HG03097 (cell line): ENCODE measurements around the gene KLHL18.
A peak's percentile ranks its signal among the peaks of the same experiment; 100 is the strongest.
"Not testable (repeated sequence)": the region's sequence is repeated elsewhere in the genome, so short reads cannot be mapped to it uniquely, and the experiment has no call there.

Source experiments
- ATAC-seq: cut with Tn5 transposase; IDR thresholded peaks from one replicate; pipeline ENCODE4 v1.9.1; 2021; ENCODE audit not compliant: unreplicated experiment, low FRiP score

The KLHL18 gene

DNA sequence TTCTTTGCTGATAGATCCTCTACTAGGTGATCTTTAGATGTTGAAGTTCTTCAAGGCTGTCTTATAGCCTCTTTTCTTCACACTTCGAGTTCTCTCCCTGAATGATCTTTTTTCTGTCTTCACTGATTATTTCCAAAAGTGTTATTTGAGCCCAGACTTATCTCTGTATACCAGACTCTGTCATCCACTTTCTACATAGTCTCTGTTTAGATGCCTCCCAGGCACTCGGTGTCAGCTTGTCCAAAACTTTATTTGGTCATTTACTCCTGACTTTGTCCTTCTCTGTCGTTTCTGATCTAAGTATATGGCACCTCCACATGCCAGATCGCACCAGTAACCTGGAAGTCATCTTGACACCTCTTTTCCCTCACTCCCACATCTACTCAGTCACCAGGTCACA, 27.6 kb downstream of the KLHL18 start:
- ATAC-seq: no peak

GRCh38 chr3:47313341-47314055, 30.8 kb downstream of the KLHL18 start:
- ATAC-seq: no peak

DNA sequence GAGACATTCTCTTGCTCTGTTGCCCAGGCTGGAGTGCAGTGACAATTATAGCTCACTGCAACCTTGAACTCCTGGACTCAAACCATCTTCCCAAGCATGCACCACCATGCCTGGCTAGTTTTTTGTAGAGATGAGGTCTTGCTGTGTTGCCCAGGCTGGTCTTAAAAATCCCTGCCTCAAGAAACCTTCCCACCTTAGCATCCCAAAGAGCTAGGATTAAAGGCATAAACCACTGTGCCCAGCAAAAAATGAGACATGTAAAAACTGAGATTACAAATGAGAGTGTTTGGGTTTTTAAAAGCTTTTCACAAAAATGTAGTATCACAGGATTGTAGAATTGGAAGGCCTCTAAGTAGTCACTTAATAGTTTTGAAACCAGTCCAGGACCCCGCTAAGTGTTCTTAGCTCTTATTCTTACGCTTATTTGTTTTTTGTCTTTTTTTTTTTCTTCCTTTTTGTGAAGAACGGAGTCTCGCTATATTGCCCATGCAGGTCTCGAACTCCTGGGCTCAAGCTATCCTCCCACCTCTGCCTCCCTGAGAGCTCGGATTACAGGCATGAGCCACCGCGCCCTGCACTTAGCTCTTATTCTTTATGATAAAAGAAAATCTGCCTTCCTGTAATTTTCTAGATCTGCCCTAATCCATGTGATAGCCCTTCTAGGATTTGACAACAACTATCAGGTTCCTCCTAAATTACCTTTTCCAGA, 31.5 kb downstream of the KLHL18 start:
- ATAC-seq: no peak

DNA sequence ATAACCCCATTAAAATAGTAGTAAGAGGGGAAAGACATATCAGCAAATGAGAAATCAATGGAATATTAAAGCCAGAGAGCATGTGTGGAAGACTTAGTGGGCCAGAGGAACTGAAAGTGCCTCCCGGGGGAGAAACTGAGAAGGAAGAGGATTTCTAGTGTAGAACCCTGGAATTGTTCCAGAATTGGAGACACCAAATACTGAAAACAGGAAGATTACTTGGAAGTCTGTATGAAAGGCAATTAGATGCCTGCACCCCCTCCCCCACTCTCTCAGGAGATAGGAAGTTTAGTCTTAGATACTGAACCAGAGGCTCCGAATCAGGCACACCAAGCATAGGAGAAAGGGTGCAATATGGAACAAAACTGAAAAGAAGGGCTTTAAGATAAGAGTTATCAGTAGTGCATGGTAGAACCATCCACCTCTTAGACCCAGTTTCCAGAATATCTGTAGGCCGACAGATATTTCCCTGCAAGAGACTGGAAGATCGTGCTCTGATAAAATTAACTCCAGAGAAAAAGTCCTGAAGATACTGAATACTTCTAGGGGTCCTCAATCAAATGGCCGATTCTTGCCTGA, 32.4 kb downstream of the KLHL18 start:
- ATAC-seq: no peak

GRCh38 chr3:47316151-47316550, 33.4 kb downstream of the KLHL18 start:
- not testable (repeated sequence) for ATAC-seq

DNA sequence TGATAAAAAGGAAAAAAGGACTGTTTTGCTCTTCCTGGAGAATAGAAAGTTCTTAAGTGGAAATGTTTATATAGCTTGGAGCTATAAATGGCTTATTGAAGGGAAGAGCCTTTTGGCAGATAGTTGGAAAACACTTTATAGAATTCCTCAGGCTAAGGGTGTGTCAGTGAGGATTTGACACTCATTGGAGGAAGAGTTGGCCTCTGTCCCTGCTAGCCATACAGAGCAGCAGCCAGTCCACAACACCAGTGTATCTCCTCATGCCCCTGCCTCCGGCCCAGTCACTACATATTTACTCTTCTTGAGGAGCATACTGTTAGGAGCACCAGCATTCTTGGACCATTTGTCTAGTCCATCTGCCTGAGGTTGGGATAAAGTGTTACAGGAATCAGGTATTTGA, 36.2 kb downstream of the KLHL18 start:
- no peak for ATAC-seq

GRCh38 chr3:47319956-47320355, 37.2 kb downstream of the KLHL18 start:
- ATAC-seq: no peak

DNA sequence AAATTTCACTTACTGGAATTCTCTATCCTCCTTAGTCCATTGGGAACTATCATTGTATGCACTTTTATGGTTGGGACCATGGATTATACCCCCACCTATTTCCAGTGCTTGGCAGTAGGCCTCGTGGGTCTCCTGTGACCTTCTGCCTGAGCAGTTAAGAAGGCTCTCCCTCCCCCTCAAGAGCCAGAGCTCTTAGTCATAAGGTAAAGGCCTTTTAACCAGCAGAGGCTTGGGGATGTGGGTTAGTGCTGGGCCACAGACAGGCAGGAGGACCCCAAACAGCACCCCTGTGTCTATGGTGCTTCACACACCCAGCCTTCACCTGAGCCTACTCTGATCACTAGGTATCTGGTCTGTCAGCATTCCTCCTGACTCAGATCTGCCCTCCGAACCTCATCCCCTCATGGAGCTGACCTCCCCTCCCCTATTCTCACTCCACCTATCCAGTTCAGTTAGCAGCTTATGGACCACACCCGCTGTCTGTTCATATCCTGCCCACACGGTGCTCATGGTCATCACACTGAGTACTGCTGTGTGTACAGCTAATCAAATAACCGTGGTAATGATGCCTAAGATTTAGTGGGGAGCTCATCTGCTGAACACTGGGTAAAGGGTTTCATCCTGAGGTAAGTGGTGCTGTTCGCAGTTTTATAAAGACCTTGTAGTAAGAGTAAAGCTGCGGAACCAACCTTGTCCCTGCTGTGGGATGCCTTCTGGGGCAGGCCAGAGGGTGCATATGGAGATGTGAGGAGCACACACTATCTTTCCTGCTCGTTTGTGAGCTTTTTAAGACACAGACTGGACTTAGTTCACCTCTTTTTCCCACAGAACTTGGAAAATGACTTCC, 40.9 kb downstream of the KLHL18 start:
- ATAC-seq: no peak

GRCh38 chr3:47324278-47324865, 41.6 kb downstream of the KLHL18 start:
- no peak for ATAC-seq

DNA sequence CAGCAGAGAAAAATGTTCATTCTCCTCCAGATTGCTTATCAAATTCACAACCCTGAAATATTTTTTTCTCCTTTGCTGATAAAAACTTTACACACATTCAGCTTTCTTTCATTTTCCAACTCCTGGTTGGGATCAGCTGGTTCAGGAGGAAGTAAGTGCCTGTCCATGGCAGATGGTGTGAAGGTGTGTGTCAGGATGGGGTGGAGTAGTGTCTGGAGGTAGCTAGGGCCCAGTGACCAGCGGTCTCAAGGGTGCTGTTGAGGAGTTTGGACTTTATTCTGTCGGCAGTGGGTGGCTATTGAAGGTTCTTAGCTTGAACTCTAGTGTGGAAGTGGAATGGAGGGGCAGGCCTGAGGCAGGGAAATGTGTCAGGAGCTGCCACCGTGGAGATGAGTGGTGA, 51.2 kb downstream of the KLHL18 start:
- ATAC-seq: no peak

GRCh38 chr3:47337656-47338055, 54.9 kb downstream of the KLHL18 start:
- ATAC-seq: no peak

- no peak for ATAC-seq
Observed at GRCh38 chr3:47339951-47340350, 57.2 kb downstream of the KLHL18 start.

GRCh38 chr3:47340866-47341265, 58.1 kb downstream of the KLHL18 start:
- no peak for ATAC-seq

DNA sequence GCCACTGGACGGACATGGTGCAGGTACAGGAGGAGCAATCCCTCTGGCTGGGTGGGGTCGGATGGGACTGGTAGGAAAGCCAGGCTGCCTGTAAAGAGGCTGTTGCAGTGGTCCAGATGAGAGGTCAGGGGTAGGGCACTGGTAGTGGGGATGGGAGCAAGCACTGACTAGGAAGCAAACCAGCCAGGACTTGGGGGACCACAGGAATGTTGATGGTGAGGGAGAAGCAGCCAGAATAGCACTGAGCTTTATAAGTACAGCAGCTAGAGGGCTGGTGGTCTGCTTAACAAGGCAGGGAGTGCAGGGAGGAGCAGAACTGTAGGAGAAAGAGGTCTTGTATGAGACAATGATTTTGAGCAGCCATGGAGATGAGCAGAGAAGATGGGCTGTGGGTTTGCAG, 59.4 kb downstream of the KLHL18 start:
- no peak for ATAC-seq

- ATAC-seq: no peak
Observed at GRCh38 chr3:47342812-47343211, 60.1 kb downstream of the KLHL18 start.

GRCh38 chr3:47343471-47343971, 60.8 kb downstream of the KLHL18 start:
- ATAC-seq: no peak

- no peak for ATAC-seq
Observed at GRCh38 chr3:47344971-47345370, 62.2 kb downstream of the KLHL18 start.

- peak; percentile 58 for ATAC-seq
Observed at GRCh38 chr3:47347217-47347801, 64.6 kb downstream of the KLHL18 start.

- no peak for ATAC-seq
Observed at GRCh38 chr3:47348411-47349154, 65.8 kb downstream of the KLHL18 start.
